HepG2 (cell line): ENCODE results near the gene LIMK2. TPM values are rescaled to one million over a fixed set of nuclear protein-coding genes. Genes with fewer than 3 reads are reported as not detected.

Experiments
- ATF3 ChIP-seq: sonication (generic); formaldehyde crosslinking; IDR thresholded peaks from 2 replicates; pipeline ENCODE4 v1.4.0; 2020; ENCODE audit warnings: missing genetic modification reagents
- ATF6 ChIP-seq: sonication (generic); formaldehyde crosslinking; conservative IDR thresholded peaks from 2 replicates; pipeline ENCODE4 v1.4.0; 2020; ENCODE audit warnings: missing genetic modification reagents
- CAMTA2 ChIP-seq: sonication (generic); formaldehyde crosslinking; IDR thresholded peaks from 2 replicates; pipeline ENCODE4 v1.4.0; 2020; ENCODE audit warnings: mild to moderate bottlenecking, missing genetic modification reagents, borderline replicate concordance
- ELF3 ChIP-seq: IDR thresholded peaks from 2 replicates; pipeline ENCODE4 v1.6.1; 2016; ENCODE audit warnings: missing genetic modification reagents, missing compliant biosample characterization
- ETV5 ChIP-seq: IDR thresholded peaks from 2 replicates; pipeline ENCODE4 v1.6.1; 2018; ENCODE audit warnings: missing biosample characterization, missing genetic modification reagents, inconsistent platforms, borderline replicate concordance
- HMGXB4 ChIP-seq, 2 experiments: sonication (generic) in 1 of 2; formaldehyde crosslinking in 1 of 2; IDR thresholded peaks; 2 replicates each; pipeline versions ENCODE4 v1.4.0 to v1.6.1; 2018 to 2020; ENCODE audit warnings: missing genetic modification reagents in 2 of 2, borderline replicate concordance in 1 of 2, low read depth in 1 of 2, mild to moderate bottlenecking in 1 of 2, missing biosample characterization in 1 of 2
- HOXD1 ChIP-seq: sonication (generic); formaldehyde crosslinking; IDR thresholded peaks from 2 replicates; pipeline ENCODE4 v1.5.0; 2020; ENCODE audit warnings: missing genetic modification reagents
- MXD1 ChIP-seq: sonication (generic); formaldehyde crosslinking; IDR thresholded peaks from 2 replicates; pipeline ENCODE4 v1.4.0; 2020; ENCODE audit warnings: mild to moderate bottlenecking, missing genetic modification reagents
- NFYC ChIP-seq: IDR thresholded peaks from 2 replicates; pipeline ENCODE4 v1.6.1; 2016; ENCODE audit warnings: missing genetic modification reagents, missing compliant biosample characterization
- NONO ChIP-seq, 2 experiments: fragments of 450-650 bp in 1 of 2; sonication (generic) in 1 of 2; formaldehyde crosslinking in 1 of 2; IDR thresholded peaks in 1 of 2; conservative IDR thresholded peaks in 1 of 2; 2 replicates each; pipeline versions ENCODE4 v1.6.1 to v1.8.0; 2017 to 2022; ENCODE audit warnings: mild to moderate bottlenecking in 1 of 2, missing genetic modification reagents in 1 of 2, moderate library complexity in 1 of 2
- NR2C2 ChIP-seq: sonication (generic); formaldehyde crosslinking; IDR thresholded peaks from 2 replicates; pipeline ENCODE4 v1.4.0; 2020; ENCODE audit warnings: missing genetic modification reagents, mild to moderate bottlenecking, moderate library complexity, borderline replicate concordance
- SMAD3 ChIP-seq: sonication (generic); formaldehyde crosslinking; IDR thresholded peaks from 2 replicates; pipeline ENCODE4 v1.4.0; 2020; ENCODE audit warnings: missing genetic modification reagents
- TARDBP ChIP-seq: sonication (generic); formaldehyde crosslinking; IDR thresholded peaks from 2 replicates; pipeline ENCODE4 v1.8.0; 2022; ENCODE audit warnings: mild to moderate bottlenecking, missing genetic modification reagents
- TGIF2 ChIP-seq: IDR thresholded peaks from 2 replicates; pipeline ENCODE4 v1.6.1; 2016; ENCODE audit warnings: control low read depth, missing compliant biosample characterization
- U2AF2 ChIP-seq: fragments of 200-400 bp; formaldehyde crosslinking; IDR thresholded peaks from 2 replicates; pipeline ENCODE4 v1.6.1; 2017; ENCODE audit warnings: low read depth, mild to moderate bottlenecking, low read length
- ZNF10 ChIP-seq: sonication (generic); formaldehyde crosslinking; IDR thresholded peaks from 2 replicates; pipeline ENCODE4 v1.4.0; 2020; ENCODE audit warnings: mild to moderate bottlenecking, low read depth, missing genetic modification reagents, borderline replicate concordance
- ZNF280D ChIP-seq: sonication (generic); formaldehyde crosslinking; IDR thresholded peaks from 2 replicates; pipeline ENCODE4 v1.5.1; 2020; ENCODE audit warnings: mild to moderate bottlenecking, missing genetic modification reagents
- ZNF30 ChIP-seq: sonication (generic); formaldehyde crosslinking; IDR thresholded peaks from 2 replicates; pipeline ENCODE4 v1.5.0; 2020; ENCODE audit warnings: mild to moderate bottlenecking, missing genetic modification reagents
- ZNF713 ChIP-seq: sonication (generic); formaldehyde crosslinking; IDR thresholded peaks from 2 replicates; pipeline ENCODE4 v1.4.0; 2020; ENCODE audit warnings: mild to moderate bottlenecking, missing genetic modification reagents
- ZNF773 ChIP-seq: sonication (generic); formaldehyde crosslinking; IDR thresholded peaks from 2 replicates; pipeline ENCODE4 v1.4.0; 2020; ENCODE audit warnings: missing genetic modification reagents, borderline replicate concordance
- ZNF83 ChIP-seq: sonication (generic); formaldehyde crosslinking; IDR thresholded peaks from 2 replicates; pipeline ENCODE4 v1.4.0; 2020; ENCODE audit warnings: missing genetic modification reagents, mild to moderate bottlenecking, borderline replicate concordance
- polyA plus RNA-seq, 8 experiments: library from polyadenylated mRNA; depleted of rRNA in 3 of 8; stranded (reverse) in 7 of 8; unstranded in 1 of 8; fragments of >200 nt; fragmentation: Illumina TruSeq in 4 of 8; extraction: Trizol in 4 of 8; gene quantifications; 2 replicates each; pipeline versions ENCODE4 v1.2.1 to v1.2.3, GENCODE V29; 2011 to 2016; ENCODE audit warnings: low read depth in 4 of 8, missing spikeins in 1 of 8, mixed read lengths in 1 of 8; ENCODE audit not compliant: insufficient read depth in 1 of 8
- total RNA-seq, 5 experiments: library from RNA; depleted of rRNA; stranded (reverse); fragments of >200 nt; fragmentation: Illumina TruSeq; extraction: Trizol; gene quantifications; 2 replicates each; pipeline ENCODE4 v1.2.3, GENCODE V29; 2016; ENCODE audit warnings: low read depth in 1 of 5

Gene LIMK2
- total and polyA plus RNA-seq, 2 of the 13 experiments (the other 11 are each of a cell fraction or from before 2014, with no cell fraction given), result 20.9 to 29.8 TPM

- TF ChIP-seq SMAD3 (0 out of 2 replicates have a peak, but pooled peaks have one; percentile 49), ZNF10 (CRISPR knock-in tag) (no peak), CAMTA2 (CRISPR knock-in tag) (no peak), ELF3 (CRISPR knock-in tag) (peak; percentile 73), ZNF280D (CRISPR knock-in tag) (no peak), TGIF2 (CRISPR knock-in tag) (peak; percentile 54; the same call in 1 of the 2 replicates), U2AF2 (no peak), ATF3 (CRISPR knock-in tag) (no peak), ETV5 (no peak), TARDBP (CRISPR knock-in tag) (peak; percentile 48; the same call in 1 of the 2 replicates), ZNF83 (CRISPR knock-in tag) (no peak), NR2C2 (0 out of 2 replicates have a peak, but pooled peaks have one; percentile 32), ATF6 (no peak), HOXD1 (CRISPR knock-in tag) (no peak), HMGXB4 (CRISPR knock-in tag; IDR thresholded peaks at IDR 0.05; ENCODE audit: borderline replicate concordance in 1 of 2, low read depth in 1 of 2) (peak in 1 of 2 experiments; percentile 71; a peak in 2 of 4 replicates), MXD1 (CRISPR knock-in tag) (no peak), NFYC (CRISPR knock-in tag) (no peak), ZNF713 (CRISPR knock-in tag) (no peak), ZNF773 (CRISPR knock-in tag) (no peak), NONO (IDR thresholded peaks at IDR 0.05) (no peak), NONO (CRISPR knock-in tag; conservative IDR thresholded peaks at IDR 0.05) (no peak), ZNF30 (CRISPR knock-in tag) (no peak)
Measured at GRCh38 chr22:31230871-31231621, 18.9 kb downstream of the LIMK2 start (continued).
